GM21528 (cell line): Measurements from ENCODE around the gene ZFYVE28.

Experiments
- ATAC-seq: cut with Tn5 transposase; IDR thresholded peaks from one replicate; pipeline ENCODE4 v1.9.1; 2021; ENCODE audit warnings: mild to moderate bottlenecking, moderate library complexity; ENCODE audit not compliant: unreplicated experiment, low FRiP score

Gene ZFYVE28

DNA sequence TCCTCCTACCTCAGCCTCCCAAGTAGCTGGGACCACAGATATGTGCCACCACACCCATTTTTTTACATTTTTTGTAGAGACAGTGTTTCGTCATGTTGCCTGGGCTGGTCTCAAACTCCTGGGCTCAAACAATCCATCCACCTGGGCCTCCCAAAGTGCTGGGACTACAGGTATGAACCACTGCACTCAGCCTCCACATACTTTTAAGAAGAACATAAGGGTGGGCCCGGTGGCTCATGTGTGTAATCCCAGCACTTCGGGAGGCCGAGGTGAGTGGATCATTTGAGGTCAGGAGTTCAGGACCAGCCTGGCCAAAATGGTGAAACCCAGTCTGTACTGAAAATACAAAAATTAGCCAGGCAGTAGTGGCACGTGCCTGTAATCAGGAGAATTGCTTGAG lies 105.1 kb downstream of the ZFYVE28 start:
- ATAC-seq = no peak

- no peak for ATAC-seq
Observed at GRCh38 chr4:2306773-2307410, 111.6 kb downstream of the ZFYVE28 start.

DNA sequence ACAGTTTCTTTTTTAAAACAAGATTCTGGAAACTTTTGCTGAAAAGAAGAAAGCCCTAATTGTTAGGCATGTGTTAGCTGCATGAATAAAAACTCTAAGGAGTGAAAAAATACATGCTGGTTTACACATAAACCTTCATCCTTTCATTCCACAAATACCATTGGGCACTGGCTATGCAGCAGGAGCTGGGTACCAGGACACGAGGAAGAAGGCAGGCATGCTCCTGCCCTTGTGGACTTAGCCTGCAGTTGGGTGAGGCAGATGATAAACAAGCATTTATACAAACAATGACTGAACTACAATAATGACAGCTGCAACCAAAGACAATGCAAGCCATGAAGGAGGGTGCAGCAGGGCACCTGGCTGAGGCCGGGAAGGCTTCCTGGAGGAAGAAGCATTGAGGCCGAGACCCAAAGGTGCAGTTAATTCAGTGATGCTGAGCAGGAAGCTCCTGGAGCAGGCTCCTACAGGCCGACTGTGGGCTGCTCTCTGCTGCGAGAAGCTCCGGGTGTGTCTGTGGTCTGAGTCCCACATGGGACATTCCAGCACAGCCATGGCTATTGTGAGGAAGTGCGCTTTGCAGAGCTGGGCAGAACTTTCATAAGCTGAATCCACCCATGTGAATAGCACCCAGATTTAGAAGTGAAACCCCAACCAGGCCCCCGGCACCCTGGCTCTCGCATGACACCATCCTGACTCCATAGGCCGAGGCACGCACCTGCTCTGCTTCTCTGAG lies 112.5 kb downstream of the ZFYVE28 start:
- ATAC-seq = no peak

GRCh38 chr4:2304877-2305561 lies 113.4 kb downstream of the ZFYVE28 start:
- ATAC-seq = no peak

GRCh38 chr4:2304321-2304876 lies 114.0 kb downstream of the ZFYVE28 start:
- ATAC-seq = no peak

- no peak for ATAC-seq
Observed at GRCh38 chr4:2303686-2304320, 114.6 kb downstream of the ZFYVE28 start.

DNA sequence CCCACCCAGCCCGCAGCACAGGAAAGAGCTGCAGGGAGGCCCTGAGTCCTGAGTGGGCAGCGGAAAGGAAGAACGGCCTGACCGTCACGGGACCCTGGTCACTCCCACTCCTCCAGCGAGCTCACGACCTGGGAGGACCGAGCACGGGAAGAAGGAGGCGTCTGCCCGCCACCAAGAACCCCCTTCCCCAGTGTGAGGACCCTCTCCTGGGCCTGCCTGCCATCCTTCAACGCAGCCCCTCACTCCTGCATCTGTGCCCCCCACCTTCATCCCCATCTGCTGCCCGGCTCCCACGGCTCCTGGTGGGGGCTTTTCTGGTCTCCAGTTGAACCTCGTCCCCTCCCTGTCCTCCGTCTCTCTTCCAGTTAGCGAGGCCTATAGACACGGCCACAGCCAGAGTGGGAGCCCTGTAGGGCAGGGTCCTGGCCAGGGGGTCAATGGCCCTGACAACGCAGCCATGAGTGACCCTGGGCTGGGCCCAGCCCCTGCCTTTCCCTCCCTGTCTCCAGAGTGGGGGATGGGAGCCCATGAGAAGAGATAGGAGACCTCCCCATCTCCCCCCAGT lies 115.2 kb downstream of the ZFYVE28 start:
- ATAC-seq = no peak

DNA sequence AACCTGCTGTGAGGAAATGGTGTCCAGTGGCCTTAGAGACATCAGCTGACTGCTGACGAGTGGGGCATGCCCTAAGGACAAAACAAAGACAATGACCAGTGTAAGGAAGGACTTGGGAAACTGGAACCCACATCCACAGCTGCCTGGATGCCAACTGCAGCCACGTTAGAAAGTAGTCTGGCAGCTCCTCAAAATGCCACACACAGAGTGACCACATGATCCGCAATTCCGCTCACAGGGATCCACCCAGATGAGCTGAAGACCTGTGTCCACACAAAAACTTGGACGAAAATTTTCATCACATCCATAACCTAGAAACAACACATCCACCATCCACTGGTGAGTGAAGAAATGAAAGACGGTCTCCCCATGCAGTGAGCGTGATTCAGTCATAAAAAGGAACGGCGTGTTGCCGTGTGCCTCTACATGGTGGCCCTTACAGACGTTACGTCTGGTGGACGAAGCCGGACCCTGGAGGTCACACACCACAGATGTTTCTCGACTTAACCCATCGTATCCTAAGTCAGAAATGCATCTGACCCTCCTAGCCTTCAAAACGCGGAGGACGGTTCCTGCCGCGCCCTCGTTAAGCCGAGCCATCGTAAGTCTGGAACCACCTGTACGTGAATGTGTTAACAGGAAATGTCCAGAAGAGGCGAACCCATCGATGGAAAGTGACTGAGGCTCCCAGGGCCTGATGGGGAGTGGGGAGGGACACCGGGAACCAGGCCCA lies 115.9 kb downstream of the ZFYVE28 start:
- no peak for ATAC-seq

GRCh38 chr4:2301806-2302205 lies 116.6 kb downstream of the ZFYVE28 start:
- ATAC-seq = no peak

DNA sequence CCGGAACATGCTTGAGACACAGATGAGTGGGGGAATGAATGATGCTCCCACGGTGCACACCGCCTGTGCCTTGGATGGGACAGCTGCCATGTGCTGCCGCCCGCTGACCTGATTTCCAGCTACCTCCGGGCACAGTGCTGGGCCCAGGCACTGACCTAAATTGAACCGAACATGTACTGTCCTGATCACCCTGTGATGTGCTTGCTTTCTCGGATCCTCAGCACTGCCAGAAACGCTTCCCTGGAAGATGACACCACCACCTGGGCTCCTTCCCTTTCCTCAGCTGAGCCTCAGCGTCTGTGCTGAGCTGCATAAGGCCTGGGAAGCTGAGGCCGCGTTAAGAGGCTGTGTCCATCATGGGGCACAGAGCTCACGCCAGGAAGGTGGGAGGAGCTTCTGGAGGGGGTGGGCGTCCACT lies 117.2 kb downstream of the ZFYVE28 start:
- ATAC-seq = no peak

GRCh38 chr4:2300431-2301224 lies 117.8 kb downstream of the ZFYVE28 start:
- no peak for ATAC-seq

DNA sequence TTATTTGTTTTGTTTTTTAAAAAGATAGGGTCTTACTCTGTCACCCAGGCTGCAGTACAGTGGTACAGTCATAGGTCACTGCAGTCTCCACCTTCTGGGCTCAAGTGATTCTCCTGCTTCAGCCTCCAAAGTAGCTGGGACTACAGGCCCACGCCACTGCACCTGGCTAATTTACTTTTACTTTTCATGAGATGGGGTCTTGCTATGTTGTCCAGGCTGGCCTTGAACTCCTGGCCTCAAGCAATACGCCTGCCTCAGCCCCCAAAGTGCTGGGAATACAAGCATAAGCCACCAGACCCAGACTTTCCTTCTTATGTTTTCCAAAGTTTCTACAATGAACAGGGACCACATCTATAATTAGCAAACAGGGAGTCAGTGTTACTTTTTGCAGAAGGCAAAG lies 118.7 kb downstream of the ZFYVE28 start:
- ATAC-seq = no peak

GRCh38 chr4:2298532-2298991 lies 119.9 kb downstream of the ZFYVE28 start:
- ATAC-seq = no peak

DNA sequence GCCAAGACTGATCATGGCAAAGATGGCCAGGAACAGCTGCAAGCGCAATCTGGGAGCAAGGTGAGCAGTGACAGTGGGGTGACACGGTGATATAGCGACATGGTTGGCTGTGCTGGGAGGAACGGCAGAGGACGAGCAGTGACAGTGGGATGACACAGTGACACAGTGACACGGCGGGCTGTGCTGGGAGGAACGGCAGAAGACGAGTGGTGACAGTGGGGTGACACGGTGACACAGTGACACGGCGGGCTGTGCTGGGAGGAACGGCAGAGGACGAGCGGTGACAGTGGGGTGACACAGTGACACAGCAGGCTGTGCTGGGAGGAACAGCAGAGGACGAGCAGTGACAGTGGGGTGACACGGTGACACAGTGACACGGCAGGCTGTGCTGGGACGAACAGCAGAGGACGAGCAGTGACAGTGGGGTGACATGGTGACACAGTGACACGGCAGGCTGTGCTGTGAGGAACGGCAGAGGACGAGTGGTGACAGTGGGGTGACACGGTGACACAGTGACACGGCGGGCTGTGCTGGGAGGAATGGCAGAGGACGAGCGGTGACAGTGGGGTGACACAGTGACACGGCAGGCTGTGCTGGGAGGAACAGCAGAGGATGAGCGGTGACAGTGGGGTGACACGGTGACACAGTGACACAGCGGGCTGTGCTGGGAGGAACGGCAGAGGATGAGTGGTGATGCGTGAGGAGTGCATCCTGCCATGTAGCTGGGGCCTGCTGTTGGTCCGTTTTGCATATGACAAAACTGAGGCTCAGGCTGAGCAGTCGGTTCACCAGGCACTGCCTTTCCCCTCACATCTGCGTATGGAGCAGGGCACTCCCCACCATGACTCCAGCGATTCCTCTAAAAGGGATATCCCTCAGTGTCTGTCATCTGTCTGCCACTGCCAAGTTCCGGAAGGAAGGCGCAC lies 120.6 kb downstream of the ZFYVE28 start:
- no peak for ATAC-seq

DNA sequence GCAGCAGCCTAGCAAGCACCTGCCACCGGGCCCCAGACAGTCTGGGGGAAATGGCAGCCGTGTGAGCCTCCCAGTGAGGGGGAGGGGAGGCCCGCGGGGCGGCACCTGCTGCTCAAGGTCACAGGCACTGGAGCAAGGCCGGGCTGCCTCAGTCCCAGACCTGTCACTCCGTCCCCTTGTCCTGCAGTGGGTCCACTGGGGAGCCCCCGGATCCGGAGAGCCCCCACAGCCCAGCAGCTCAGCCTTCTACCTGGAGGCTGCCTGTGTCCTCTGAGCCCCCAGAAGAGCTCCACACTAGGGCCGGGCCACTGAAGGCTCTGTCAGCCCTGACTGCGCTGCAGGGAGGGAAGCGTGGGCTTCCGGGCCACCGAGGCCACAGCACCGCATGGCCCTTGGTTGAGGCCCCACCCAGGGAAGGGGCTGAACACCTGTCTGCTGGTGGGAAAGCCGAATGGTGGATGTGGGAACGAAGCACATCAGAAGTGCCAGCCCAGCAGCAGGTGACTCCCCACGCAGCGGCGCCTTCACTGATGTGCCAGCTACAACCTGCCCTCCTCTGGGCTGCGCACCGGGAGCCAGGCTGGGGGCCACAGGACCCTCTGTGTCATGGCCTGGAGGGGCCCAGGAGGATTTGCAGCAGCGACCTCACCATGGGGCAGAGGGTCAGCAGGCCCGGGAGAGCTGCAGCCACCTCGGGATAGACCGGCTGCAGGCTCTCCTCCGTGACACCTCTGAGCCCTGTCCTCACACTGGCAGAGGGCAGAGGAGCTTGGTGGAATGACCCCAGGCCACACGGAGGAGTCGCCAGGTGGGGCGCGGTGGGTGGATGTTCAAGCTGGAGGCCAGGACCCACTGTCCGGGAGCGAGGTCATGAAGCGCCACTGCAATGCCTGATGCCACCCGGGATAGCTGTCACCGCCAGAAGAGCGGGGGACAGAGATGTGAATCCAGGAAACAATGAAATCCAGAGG lies 121.5 kb downstream of the ZFYVE28 start:
- ATAC-seq = no peak

GRCh38 chr4:2295900-2296442 lies 122.5 kb downstream of the ZFYVE28 start:
- ATAC-seq = no peak

GRCh38 chr4:2295500-2295899 lies 122.9 kb downstream of the ZFYVE28 start:
- ATAC-seq = no peak
